Progenitor cell of endocrine pancreas (in vitro differentiated cells): ENCODE measurements around the gene PAEP. TPM values are rescaled to one million over a fixed set of nuclear protein-coding genes. Genes with fewer than 3 reads are reported as not detected.

Source experiments
- DNase-seq: peaks from one replicate; pipeline ENCODE4 v3.0.0; 2021; ENCODE audit warnings: low spot score; ENCODE audit not compliant: unreplicated experiment
- H3K27ac Mint-ChIP-seq: 2 replicates; pipeline ENCODE4 v1.8.0; 2021; ENCODE audit warnings: mild to moderate bottlenecking, moderate library complexity, mixed read lengths
- H3K27me3 Mint-ChIP-seq: 2 replicates; pipeline ENCODE4 v1.8.0; 2021; ENCODE audit warnings: mixed read lengths
- H3K36me3 Mint-ChIP-seq: 2 replicates; pipeline ENCODE4 v1.8.0; 2022; ENCODE audit warnings: mixed read lengths; ENCODE audit not compliant: insufficient read depth
- H3K4me1 Mint-ChIP-seq: 2 replicates; pipeline ENCODE4 v1.8.0; 2021; ENCODE audit warnings: low read depth, mixed read lengths
- H3K4me3 Mint-ChIP-seq: 2 replicates; pipeline ENCODE4 v1.8.0; 2021; ENCODE audit warnings: low read depth, mild to moderate bottlenecking, moderate library complexity, mixed read lengths
- H3K9me3 Mint-ChIP-seq: 2 replicates; pipeline ENCODE4 v1.8.0; 2021; ENCODE audit warnings: low read depth, mixed read lengths
- total RNA-seq: library from RNA; stranded (reverse); gene quantifications from 2 replicates; pipeline ENCODE4 v1.2.1, GENCODE V29; 2021
- TF ChIP-seq, protein P1 (sequence below): fragments of 200-600 bp; sonication (generic); IDR thresholded peaks from one replicate; pipeline ENCODE4 v1.5.0; 2021; ENCODE audit warnings: antibody characterized with exemption, mild to moderate bottlenecking; ENCODE audit not compliant: unreplicated experiment

The PAEP gene
- total RNA-seq, 1 donor from 2014 or later = not detected

DNA sequence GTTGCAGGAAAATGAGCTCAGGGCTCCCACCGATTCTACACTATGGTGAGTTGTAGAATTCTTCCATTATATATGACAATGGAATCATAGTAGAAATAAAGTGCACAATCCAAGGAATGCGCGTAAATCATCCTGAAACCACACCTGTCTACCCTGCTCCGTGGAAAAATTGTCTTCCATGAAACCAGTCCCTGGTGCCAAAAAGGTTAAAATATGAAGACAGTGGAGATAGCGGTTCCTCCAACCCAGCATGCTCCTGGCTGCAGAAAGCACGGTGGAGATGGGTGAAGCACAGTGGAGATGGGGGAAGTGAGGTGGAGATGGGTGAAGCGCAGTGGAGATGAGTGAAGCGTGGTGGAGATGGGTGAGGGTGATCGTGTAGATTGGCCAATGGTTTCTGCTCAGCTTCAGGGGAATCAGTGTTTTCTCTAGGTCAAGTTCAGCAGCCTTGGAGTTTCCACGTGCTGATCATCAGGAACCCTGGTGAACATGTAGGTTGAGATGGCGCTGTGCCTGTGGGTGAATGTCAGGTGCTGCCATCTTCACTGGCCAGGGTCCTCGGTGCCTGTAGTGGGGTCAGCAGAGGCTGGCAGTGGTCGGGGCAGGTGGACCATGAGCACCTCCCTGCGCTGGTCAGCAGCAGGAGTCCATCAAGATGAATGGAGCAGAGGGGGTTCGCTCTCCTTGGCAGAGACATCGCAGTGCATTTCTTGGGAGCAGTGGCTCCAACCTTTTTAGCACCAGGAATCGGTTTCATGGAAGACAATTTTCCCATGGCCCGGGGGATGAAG is 20.3 kb downstream of the PAEP start:
- no peaks in the 10 kb centered on the region for H3K9me3 Mint-ChIP-seq
- no peaks in the 10 kb centered on the region for H3K4me1 Mint-ChIP-seq
- H3K27me3 Mint-ChIP-seq = peaks cover 12% of the 10 kb centered on the region
- peak overlapping the region; percentile 23 for H3K27ac Mint-ChIP-seq
- no peaks in the 10 kb centered on the region for H3K36me3 Mint-ChIP-seq
- no peak overlapping the region for H3K4me3 Mint-ChIP-seq
- DNase-seq = no peak
- TF ChIP-seq, protein P1, sequence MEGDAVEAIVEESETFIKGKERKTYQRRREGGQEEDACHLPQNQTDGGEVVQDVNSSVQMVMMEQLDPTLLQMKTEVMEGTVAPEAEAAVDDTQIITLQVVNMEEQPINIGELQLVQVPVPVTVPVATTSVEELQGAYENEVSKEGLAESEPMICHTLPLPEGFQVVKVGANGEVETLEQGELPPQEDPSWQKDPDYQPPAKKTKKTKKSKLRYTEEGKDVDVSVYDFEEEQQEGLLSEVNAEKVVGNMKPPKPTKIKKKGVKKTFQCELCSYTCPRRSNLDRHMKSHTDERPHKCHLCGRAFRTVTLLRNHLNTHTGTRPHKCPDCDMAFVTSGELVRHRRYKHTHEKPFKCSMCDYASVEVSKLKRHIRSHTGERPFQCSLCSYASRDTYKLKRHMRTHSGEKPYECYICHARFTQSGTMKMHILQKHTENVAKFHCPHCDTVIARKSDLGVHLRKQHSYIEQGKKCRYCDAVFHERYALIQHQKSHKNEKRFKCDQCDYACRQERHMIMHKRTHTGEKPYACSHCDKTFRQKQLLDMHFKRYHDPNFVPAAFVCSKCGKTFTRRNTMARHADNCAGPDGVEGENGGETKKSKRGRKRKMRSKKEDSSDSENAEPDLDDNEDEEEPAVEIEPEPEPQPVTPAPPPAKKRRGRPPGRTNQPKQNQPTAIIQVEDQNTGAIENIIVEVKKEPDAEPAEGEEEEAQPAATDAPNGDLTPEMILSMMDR = no peak

DNA sequence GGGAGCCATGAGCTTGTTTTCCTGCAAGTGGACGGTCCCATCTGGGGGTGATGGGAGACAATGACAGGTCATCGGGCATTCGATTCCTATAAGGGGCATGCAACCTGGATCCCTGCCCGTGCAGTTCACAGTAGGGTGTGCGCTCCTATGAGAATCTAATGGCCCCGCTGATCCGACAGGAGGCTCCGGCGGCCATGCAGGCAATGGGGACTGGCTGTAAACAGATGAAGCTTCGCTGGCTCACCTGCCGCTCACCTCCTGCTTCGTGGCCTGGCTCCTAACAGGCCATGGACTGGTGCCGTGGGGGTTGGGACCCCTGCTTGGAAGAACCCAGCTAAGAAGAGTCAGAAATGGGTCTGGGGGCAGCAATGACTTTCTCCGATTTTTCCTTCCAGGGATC is 21.0 kb downstream of the PAEP start:
- Mint-ChIP-seq H3K4me1 (no peaks in the 10 kb centered on the region), H3K4me3 (no peak overlapping the region), H3K27me3 (peaks cover 12% of the 10 kb centered on the region), H3K36me3 (no peaks in the 10 kb centered on the region), H3K9me3 (no peaks in the 10 kb centered on the region), H3K27ac (no peak overlapping the region)
- no peak for DNase-seq
- TF ChIP-seq, protein P1 = no peak

DNA sequence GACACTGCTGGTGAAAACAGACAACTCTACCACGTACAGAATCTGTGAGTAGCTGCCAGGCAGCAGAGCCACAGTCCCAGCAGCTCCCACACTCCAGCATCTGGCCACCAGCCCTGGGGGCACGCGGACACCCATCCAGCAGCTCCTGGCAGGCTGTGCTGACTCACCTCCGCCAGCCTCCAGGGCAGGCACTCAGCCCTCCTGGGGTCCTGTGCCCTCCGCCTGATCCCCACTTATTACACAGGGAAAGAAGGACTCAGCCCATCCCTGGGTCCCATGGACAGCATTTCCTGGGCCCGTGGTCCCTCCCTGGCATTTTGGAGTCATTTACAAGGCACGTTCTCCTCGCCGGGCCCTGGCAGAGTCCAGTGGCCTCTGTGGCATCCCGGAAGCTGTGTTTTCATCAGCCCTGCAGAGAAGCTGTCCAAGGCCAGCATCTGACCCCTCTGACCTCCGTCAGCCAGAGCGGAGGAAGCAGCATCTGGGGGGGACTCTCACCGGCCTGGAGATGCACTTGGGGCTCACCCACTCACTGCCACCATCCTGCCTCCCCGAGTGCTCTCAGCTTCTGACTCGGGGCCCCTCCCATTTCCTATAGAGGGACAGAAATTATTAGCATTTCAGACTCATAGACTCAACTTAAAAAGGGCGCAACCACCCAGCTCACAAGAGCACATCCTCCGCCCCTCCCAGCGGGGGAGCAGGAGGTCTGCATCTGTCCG is 21.6 kb downstream of the PAEP start:
- TF ChIP-seq, protein P1 = no peak
- DNase-seq = no peak
- Mint-ChIP-seq H3K27me3 (peaks cover 12% of the 10 kb centered on the region), H3K9me3 (no peaks in the 10 kb centered on the region), H3K27ac (no peak overlapping the region), H3K4me3 (no peak overlapping the region), H3K4me1 (no peaks in the 10 kb centered on the region), H3K36me3 (no peaks in the 10 kb centered on the region)

DNA sequence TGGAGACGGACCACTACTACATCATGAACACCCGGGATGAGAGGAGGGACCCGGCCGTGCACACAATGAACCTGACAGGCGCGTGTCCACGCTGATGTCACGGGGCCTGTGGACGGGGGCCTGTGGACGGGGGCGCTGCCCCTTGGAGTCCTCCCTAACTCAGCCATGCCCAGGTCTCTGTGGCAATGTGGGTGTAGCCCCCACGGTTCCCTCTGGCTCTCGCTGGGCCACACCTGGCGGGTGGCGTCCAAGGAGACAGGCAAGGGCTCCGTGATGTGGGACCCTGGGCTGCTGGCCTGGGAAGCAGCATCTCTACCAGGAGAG is 22.1 kb downstream of the PAEP start:
- H3K4me1 Mint-ChIP-seq = no peaks in the 10 kb centered on the region
- TF ChIP-seq, protein P1 = no peak
- DNase-seq = no peak

DNA sequence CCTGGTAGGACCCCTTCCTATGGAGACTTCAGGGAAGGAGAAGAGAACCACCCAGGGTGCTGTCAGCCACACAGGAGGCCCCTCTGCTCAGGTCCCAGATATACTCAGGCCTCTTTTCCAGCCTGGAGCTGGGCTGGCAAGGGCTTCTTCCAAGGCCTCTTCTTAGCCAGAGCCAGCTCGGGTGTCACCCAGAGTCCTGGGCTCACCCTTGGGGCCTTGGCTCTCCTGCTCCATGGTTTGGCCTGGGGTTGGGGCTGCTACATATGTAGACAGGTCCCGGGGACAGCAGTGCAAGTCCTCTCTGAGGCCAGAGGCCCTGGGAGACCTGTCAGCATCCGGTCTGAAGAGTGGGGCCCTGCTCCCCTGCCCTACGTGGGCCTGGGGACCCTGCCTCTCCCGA is 22.8 kb downstream of the PAEP start:
- Mint-ChIP-seq H3K9me3 (no peaks in the 10 kb centered on the region), H3K4me3 (no peak overlapping the region), H3K36me3 (no peaks in the 10 kb centered on the region), H3K4me1 (no peaks in the 10 kb centered on the region), H3K27ac (no peak overlapping the region), H3K27me3 (peaks cover 12% of the 10 kb centered on the region)
- DNase-seq = no peak
- TF ChIP-seq, protein P1 = no peak

More for the DNA sequence above, 22.1 kb downstream of the PAEP start:
- H3K36me3 Mint-ChIP-seq = no peaks in the 10 kb centered on the region
- H3K27me3 Mint-ChIP-seq = peaks cover 12% of the 10 kb centered on the region
- no peak overlapping the region for H3K27ac Mint-ChIP-seq
- H3K4me3 Mint-ChIP-seq = no peak overlapping the region
- H3K9me3 Mint-ChIP-seq = no peaks in the 10 kb centered on the region
